CD4-positive, alpha-beta memory T cell (primary cell): ENCODE measurements around the gene TANGO6. TPM values are rescaled to one million over a fixed set of nuclear protein-coding genes. Genes with fewer than 3 reads are reported as not detected.

Source experiments
- CTCF ChIA-PET: fragments of 350-600 bp; sonication (Branson Sonifier 250); formaldehyde crosslinking; loops from one replicate; lab custom pipeline; 2021; ENCODE audit warnings: inconsistent platforms; ENCODE audit not compliant: partially characterized antibody; lab: Charles Lee
- POLR2A ChIA-PET: fragments of 350-600 bp; sonication (Branson Sonifier 250); formaldehyde crosslinking; loops from one replicate; lab custom pipeline; 2021; ENCODE audit not compliant: partially characterized antibody; lab: Charles Lee
- DNase-seq, 5 donors: peaks; one replicate each; pipeline versions ENCODE4 v3.0.0 to v3.0.0-alpha.2; 2020 to 2022; ENCODE audit warnings: mixed read lengths in 1 of 5
- H3K27ac ChIP-seq: one replicate; pipeline ENCODE4 v1.7.0; 2013; ENCODE audit warnings: low read depth, low read length
- H3K27me3 ChIP-seq: 2 replicates; pipeline ENCODE4 v1.7.0; 2013; ENCODE audit warnings: mild to moderate bottlenecking, low read length, moderate library complexity; ENCODE audit not compliant: insufficient read depth
- H3K36me3 ChIP-seq: 2 replicates; pipeline ENCODE4 v1.7.0; 2013; ENCODE audit warnings: mild to moderate bottlenecking, low read length, moderate library complexity; ENCODE audit not compliant: insufficient read depth
- H3K4me1 ChIP-seq: 2 replicates; pipeline ENCODE4 v1.7.0; 2013; ENCODE audit warnings: mild to moderate bottlenecking, low read length, moderate library complexity; ENCODE audit not compliant: insufficient read depth
- H3K4me3 ChIP-seq, 2 donors: one replicate each; pipeline ENCODE4 v1.7.0; 2013; ENCODE audit warnings: low read length in 2 of 2, mild to moderate bottlenecking in 1 of 2
- H3K9me3 ChIP-seq, 2 donors: one replicate each; pipeline ENCODE4 v1.7.0; 2013; ENCODE audit warnings: low read length in 2 of 2, control low read depth in 1 of 2; ENCODE audit not compliant: control insufficient read depth in 1 of 2
- H3K27ac Mint-ChIP-seq, 7 donors: one replicate each; pipeline ENCODE4 v1.8.0; 2020 to 2021; ENCODE audit warnings: mixed read lengths in 7 of 7, mild to moderate bottlenecking in 6 of 7, inconsistent platforms in 3 of 7, moderate library complexity in 3 of 7
- H3K27me3 Mint-ChIP-seq, 2 donors: one replicate each; pipeline ENCODE4 v1.8.0; 2020 to 2021; ENCODE audit warnings: mixed read lengths in 2 of 2
- H3K36me3 Mint-ChIP-seq, 2 donors: one replicate each; pipeline ENCODE4 v1.8.0; 2020 to 2021; ENCODE audit warnings: mixed read lengths in 2 of 2, inconsistent platforms in 1 of 2, mild to moderate bottlenecking in 1 of 2
- H3K4me1 Mint-ChIP-seq, 4 donors: one replicate each; pipeline ENCODE4 v1.8.0; 2020 to 2021; ENCODE audit warnings: mixed read lengths in 4 of 4, mild to moderate bottlenecking in 1 of 4
- H3K4me3 Mint-ChIP-seq, 8 donors: one replicate each; pipeline ENCODE4 v1.8.0; 2020 to 2021; ENCODE audit warnings: mixed read lengths in 8 of 8, mild to moderate bottlenecking in 7 of 8, moderate library complexity in 6 of 8, inconsistent platforms in 3 of 8
- H3K9me3 Mint-ChIP-seq, 8 donors: one replicate each; pipeline ENCODE4 v1.8.0; 2020 to 2021; ENCODE audit warnings: mixed read lengths in 8 of 8, mild to moderate bottlenecking in 5 of 8, inconsistent platforms in 3 of 8, moderate library complexity in 1 of 8
- intact Hi-C: fragments of 100-400 bp; cut with micrococcal nuclease; formaldehyde crosslinking; loops from one replicate; pipeline ENCODE4 v1.15.1; 2023
- polyA plus RNA-seq, 2 donors: library from polyadenylated mRNA; unstranded; fragments of 300-500 nt; fragmentation: Illumina TruSeq; gene quantifications; one replicate each; pipeline ENCODE4 v1.2.3, GENCODE V29; 2021
- total RNA-seq, 2 experiments: library from RNA; stranded (reverse); gene quantifications; one replicate each; pipeline ENCODE4 v1.2.3, GENCODE V29; 2021

Gene TANGO6
- total and polyA plus RNA-seq, 4 experiments from 2014 or later: 12.2 to 38.1 (median 26.0) TPM

- H3K4me1 ChIP-seq: peaks cover 35% of the 10 kb centered on the region
- peak within 1 kb of the TSS; percentile 74 to 84 for H3K4me3 ChIP-seq
- H3K9me3 ChIP-seq: no peaks in the 10 kb centered on the region
- no peaks in the 10 kb centered on the region for H3K27me3 ChIP-seq
- peak within 1 kb of the TSS; percentile 90 for H3K27ac ChIP-seq
- ChIA-PET CTCF (interaction anchor here (0.8 to 2.7 kb wide), 4 partner anchors 8 to 56 kb away, joined by 3 to 20 read pairs (median 4); no protein-coding TSS in a partner anchor), POLR2A (interaction anchor here (0.7 to 2.1 kb wide), 14 partner anchors 9 to 603 kb away, joined by 3 to 17 read pairs (median 3); partner anchors contain the start of genes NFAT5, PDF, SNTB2 and TERF2)
- Mint-ChIP-seq H3K27ac (peak within 1 kb of the TSS; percentile 92 to 98 (median 96)), H3K4me1 (peaks cover 36 to 59% (median 50%) of the 10 kb centered on the region in 4 donors), H3K36me3 (peaks cover 8 to 42% of the 10 kb centered on the region in 2 donors), H3K4me3 (peak within 1 kb of the TSS; percentile 93 to 96 (median 95)), H3K27me3 (no peaks in the 10 kb centered on the region), H3K9me3 (no peaks in the 10 kb centered on the region)
- peaks cover 10% of the 10 kb centered on the region for H3K36me3 ChIP-seq
- DNase-seq: peak; percentile 86 to 89 (median 87)
- intact Hi-C loops: loop anchor here (2.0 kb wide), 1 partner anchor 54 kb away; the partner anchor contains the start of gene SNTB2
These were observed 289.3 kb downstream of the TANGO6 start, which contains the start of the genes CHTF8 and UTP4 for GRCh38 chr16:69132424-69133252. CHTF8 (minus strand) TSS chr16:69132588; CDS start chr16:69121458, 11,130 bp downstream. UTP4 (plus strand) TSS chr16:69132649; CDS start chr16:69133460, 811 bp downstream.

- peak overlapping the region; percentile 74 to 84 for H3K4me3 ChIP-seq
- peak overlapping the region; percentile 92 to 97 (median 96) for H3K27ac Mint-ChIP-seq
- peaks cover 14% of the 10 kb centered on the region for H3K36me3 ChIP-seq
- no peaks in the 10 kb centered on the region for H3K9me3 ChIP-seq
- peak overlapping the region; percentile 93 to 96 (median 95) for H3K4me3 Mint-ChIP-seq
- no peaks in the 10 kb centered on the region for H3K27me3 ChIP-seq
- H3K9me3 Mint-ChIP-seq: no peaks in the 10 kb centered on the region
- ChIA-PET CTCF (interaction anchor here (0.8 to 2.7 kb wide), 4 partner anchors 9 to 55 kb away, joined by 3 to 20 read pairs (median 4); no protein-coding TSS in a partner anchor), POLR2A (interaction anchor here (0.7 to 2.1 kb wide), 11 partner anchors 10 to 604 kb away, joined by 3 to 17 read pairs (median 4); partner anchors contain the start of gene SNTB2)
- H3K27me3 Mint-ChIP-seq: no peaks in the 10 kb centered on the region
- no peak for DNase-seq
- peaks cover 35% of the 10 kb centered on the region for H3K4me1 ChIP-seq
- H3K36me3 Mint-ChIP-seq: peaks cover 12 to 46% of the 10 kb centered on the region in 2 donors
- H3K4me1 Mint-ChIP-seq: peaks cover 36 to 59% (median 48%) of the 10 kb centered on the region in 4 donors
- intact Hi-C loops: loop anchor here (2.0 kb wide), 1 partner anchor 53 kb away; the partner anchor contains the start of gene SNTB2
- peak overlapping the region; percentile 90 for H3K27ac ChIP-seq
These were observed 290.1 kb downstream of the TANGO6 start for GRCh38 chr16:69133373-69133954.

Other genes with a start within 250 kb of the TANGO6 start
- under 1 TPM; 0.39 to 0.47 TPM for gene CDH3, start 198.2 kb upstream of the TANGO6 start, total RNA-seq
- not detected for gene CDH3, start 198.2 kb upstream of the TANGO6 start, polyA plus RNA-seq
- under 1 TPM; 0.20 to 0.55 TPM for gene CDH1, start 106.2 kb upstream of the TANGO6 start, total RNA-seq
- gene CDH1, start 106.2 kb upstream of the TANGO6 start, polyA plus RNA-seq: under 1 TPM in 1 of 2 donors, not detected in 1; 0.17 TPM